Tibial nerve (tissue), 4 donors: ENCODE results near the gene COA1. TPM values are rescaled to one million over a fixed set of nuclear protein-coding genes. Genes with fewer than 3 reads are reported as not detected.

Experiments
- DNase-seq, 2 donors: peaks; one replicate each; pipeline ENCODE4 v3.0.0-alpha.2; 2019; ENCODE audit warnings: low spot score in 2 of 2
- H3K27ac ChIP-seq, 4 donors: fragments of 200-600 bp; sonication (generic) in 3 of 4; one replicate each; pipeline ENCODE4 v1.5.1; 2017 to 2019; ENCODE audit warnings: mild to moderate bottlenecking in 1 of 4
- H3K27me3 ChIP-seq, 2 donors: fragments of 200-600 bp; sonication (generic) in 1 of 2; one replicate each; pipeline versions ENCODE4 v1.5.1 to v1.6.0; 2017 to 2019
- H3K36me3 ChIP-seq, 3 donors: fragments of 200-600 bp; sonication (generic); one replicate each; pipeline ENCODE4 v1.5.1; 2018 to 2019
- H3K4me1 ChIP-seq, 4 donors: fragments of 200-600 bp; sonication (generic) in 3 of 4; one replicate each; pipeline ENCODE4 v1.5.1; 2017 to 2019
- H3K4me3 ChIP-seq, 4 donors: fragments of 200-600 bp; sonication (generic) in 3 of 4; one replicate each; pipeline ENCODE4 v1.5.1; 2017 to 2019; ENCODE audit warnings: mild to moderate bottlenecking in 1 of 4, moderate library complexity in 1 of 4
- H3K9me3 ChIP-seq, 4 donors: fragments of 200-600 bp; sonication (generic) in 3 of 4; one replicate each; pipeline ENCODE4 v1.5.1; 2017 to 2019
- CTCF ChIP-seq, 5 experiments: fragments of 200-600 bp in 3 of 5; fragments of 450-650 bp in 2 of 5; sonication (generic) in 3 of 5; IDR thresholded peaks; one replicate each; pipeline ENCODE4 v1.5.1; 2016 to 2019; ENCODE audit warnings: antibody characterized with exemption in 5 of 5, mild to moderate bottlenecking in 3 of 5, moderate library complexity in 2 of 5
- EP300 ChIP-seq, 2 donors: sonication (generic); formaldehyde crosslinking; IDR thresholded peaks; one replicate each; pipeline ENCODE4 v1.6.1; 2017; ENCODE audit warnings: antibody characterized with exemption in 2 of 2, mild to moderate bottlenecking in 1 of 2
- POLR2A ChIP-seq, 2 donors: fragments of 450-650 bp; IDR thresholded peaks; one replicate each; pipeline ENCODE4 v1.6.1; 2017; ENCODE audit warnings: antibody characterized with exemption in 2 of 2, mild to moderate bottlenecking in 2 of 2, moderate library complexity in 2 of 2
- WGBS, 2 donors: methylation state at CpG; one replicate each; pipeline ENCODE4 v1.1.5; 2018; 5-methylcytosine and 5-hydroxymethylcytosine counted together
- total RNA-seq, 4 donors: library from RNA; depleted of rRNA; stranded (reverse); fragments of >200 nt; gene quantifications; one replicate each; pipeline ENCODE4 v1.1.0, GENCODE V29; 2016

Gene COA1
- total RNA-seq, 4 donors from 2014 or later: 58.5 to 74.1 (median 64.7) TPM

- no peak for DNase-seq
- no peaks in the 10 kb centered on the region for H3K27me3 ChIP-seq
- peaks cover 0 to 13% (median 4%) of the 10 kb centered on the region in 4 donors for H3K4me1 ChIP-seq
- H3K36me3 ChIP-seq: no peaks in the 10 kb centered on the region
- WGBS, 2 donors: 72 to 78% methylated on average over 5 of the region's 5 CpGs
- no peaks in the 10 kb centered on the region for H3K9me3 ChIP-seq
- TF ChIP-seq EP300 (IDR thresholded peaks at IDR 0.05) (no peak), CTCF (IDR thresholded peaks at IDR 0.05) (no peak), POLR2A (IDR thresholded peaks at IDR 0.05) (no peak)
- H3K4me3 ChIP-seq: no peak overlapping the region
- H3K27ac ChIP-seq: peak overlapping the region in 1 of 4 donors; percentile 9
Measured at GRCh38 chr7:43698460-43699255, 30.7 kb downstream of the COA1 start.

GRCh38 chr7:43697690-43698089 lies 31.6 kb downstream of the COA1 start:
- Histone ChIP-seq H3K4me3 (no peak overlapping the region), H3K36me3 (no peaks in the 10 kb centered on the region), H3K4me1 (peaks cover 0 to 13% (median 4%) of the 10 kb centered on the region in 4 donors), H3K27ac (no peak overlapping the region), H3K27me3 (no peaks in the 10 kb centered on the region), H3K9me3 (no peaks in the 10 kb centered on the region)
- TF ChIP-seq EP300 (IDR thresholded peaks at IDR 0.05) (no peak), CTCF (IDR thresholded peaks at IDR 0.05) (no peak), POLR2A (IDR thresholded peaks at IDR 0.05) (no peak)
- DNase-seq: no peak
- WGBS, 2 donors: 91 to 95% methylated on average over 4 of the region's 4 CpGs

GRCh38 chr7:43695365-43695764 lies 34.0 kb downstream of the COA1 start:
- DNase-seq: no peak
- Histone ChIP-seq H3K27me3 (no peaks in the 10 kb centered on the region), H3K4me1 (peaks cover 0 to 13% (median 4%) of the 10 kb centered on the region in 4 donors), H3K27ac (no peak overlapping the region), H3K9me3 (no peaks in the 10 kb centered on the region), H3K4me3 (no peak overlapping the region), H3K36me3 (no peaks in the 10 kb centered on the region)
- 96 to 97% methylated on average over 1 of the region's 1 CpG for WGBS, 2 donors
- no peak for TF ChIP-seq EP300 (IDR thresholded peaks at IDR 0.05)
- TF ChIP-seq CTCF (IDR thresholded peaks at IDR 0.05): no peak
- TF ChIP-seq POLR2A (IDR thresholded peaks at IDR 0.05): no peak

- Histone ChIP-seq H3K4me3 (no peak overlapping the region), H3K9me3 (no peaks in the 10 kb centered on the region), H3K36me3 (no peaks in the 10 kb centered on the region), H3K27ac (no peak overlapping the region), H3K4me1 (peaks cover 0 to 9% (median 2%) of the 10 kb centered on the region in 4 donors), H3K27me3 (no peaks in the 10 kb centered on the region)
- no peak for TF ChIP-seq POLR2A (IDR thresholded peaks at IDR 0.05)
- TF ChIP-seq EP300 (IDR thresholded peaks at IDR 0.05): no peak
- TF ChIP-seq CTCF (IDR thresholded peaks at IDR 0.05): no peak
- 91 to 92% methylated on average over 2 of the region's 2 CpGs for WGBS, 2 donors
- DNase-seq: no peak
Measured at GRCh38 chr7:43694399-43694748, 34.9 kb downstream of the COA1 start.

- peaks cover 0 to 5% (median 2%) of the 10 kb centered on the region in 4 donors for H3K4me1 ChIP-seq
- no peak overlapping the region for H3K4me3 ChIP-seq
- WGBS, 2 donors: 97% methylated on average over 4 of the region's 4 CpGs
- no peak for TF ChIP-seq EP300 (IDR thresholded peaks at IDR 0.05)
- no peaks in the 10 kb centered on the region for H3K9me3 ChIP-seq
- H3K27ac ChIP-seq: no peak overlapping the region
- H3K36me3 ChIP-seq: no peaks in the 10 kb centered on the region
- no peak for DNase-seq
- no peaks in the 10 kb centered on the region for H3K27me3 ChIP-seq
Measured at GRCh38 chr7:43693687-43694398, 35.5 kb downstream of the COA1 start.
